DMS114 treated with DMSO at 0.1 percent for 48 hours (cell line): Measurements from ENCODE around the gene SEC61B.

ENCODE experiments used
- DNase-seq: peaks from one replicate; lab custom pipeline; 2025; ENCODE audit not compliant: unreplicated experiment; lab: John Stamatoyannopoulos, UW

The SEC61B gene

GRCh38 chr9:99269416-99269815, 47.3 kb downstream of the SEC61B start:
- DNase-seq, result no peak

- DNase-seq, result no peak
Observed at GRCh38 chr9:99270491-99270890, 48.4 kb downstream of the SEC61B start.

GRCh38 chr9:99272836-99273235, 50.8 kb downstream of the SEC61B start:
- no peak for DNase-seq

DNA sequence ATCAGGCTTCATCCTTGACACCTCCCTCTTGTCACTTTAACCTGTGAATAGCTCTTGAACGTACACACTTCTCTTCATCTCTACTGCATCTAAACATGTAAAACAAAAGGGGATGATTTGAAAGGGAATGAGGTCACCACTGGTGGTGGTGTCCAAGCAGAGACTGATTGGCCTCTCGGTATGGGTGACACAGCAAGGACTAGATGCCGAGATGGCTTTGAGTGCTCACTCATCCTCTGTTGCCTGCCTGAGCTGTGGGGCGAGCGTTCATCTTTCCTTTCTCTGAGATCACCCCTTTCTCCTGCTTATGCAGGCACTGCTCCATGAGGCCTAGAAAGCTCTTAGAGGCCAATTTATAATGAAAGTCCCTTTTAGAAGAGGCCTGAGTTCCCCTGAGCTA, 51.9 kb downstream of the SEC61B start:
- no peak for DNase-seq

DNA sequence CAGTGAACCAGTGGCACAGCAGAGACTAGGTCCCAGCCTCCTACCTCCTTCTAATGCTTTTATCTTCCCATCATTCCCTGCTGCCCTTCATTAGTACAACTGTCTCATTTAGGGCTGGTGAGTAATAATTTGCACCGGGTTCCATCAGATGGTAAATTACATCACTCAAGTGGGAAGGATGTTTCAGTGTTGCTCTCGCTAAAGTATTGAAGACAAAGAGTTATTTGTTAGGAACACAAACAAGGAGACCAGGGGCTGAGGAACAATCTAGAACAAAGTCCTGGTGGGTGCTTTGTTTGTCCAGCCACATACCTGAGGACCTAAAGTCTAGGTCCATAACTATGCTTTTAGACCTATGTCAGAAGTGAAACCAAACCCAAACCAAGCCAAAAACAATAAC, 52.4 kb downstream of the SEC61B start:
- no peak for DNase-seq
